Caco-2 (cell line): ENCODE results near the gene KLHL30. TPM values are rescaled to one million over a fixed set of nuclear protein-coding genes. Genes with fewer than 3 reads are reported as not detected.

Source experiments
- BruUV-seq: library from RNA; stranded (reverse); fragments of 400-500 nt; replicated peaks from 2 replicates; lab custom pipeline; 2021; lab: Mats Ljungman, UMichigan
- CTCF ChIA-PET: fragments of 300-600 bp; sonication (Branson Sonifier 250); formaldehyde crosslinking; loops from one replicate; lab custom pipeline; 2022; ENCODE audit warnings: antibody characterized with exemption; lab: Charles Lee
- POLR2A ChIA-PET: fragments of 300-600 bp; sonication (Branson Sonifier 250); formaldehyde crosslinking; loops from one replicate; lab custom pipeline; 2022; ENCODE audit warnings: antibody characterized with exemption; lab: Charles Lee
- DNase-seq, 2 experiments: peaks; one replicate each; pipeline versions ENCODE4 v3.0.0 to v3.0.0-alpha.2; 2020 to 2022
- H3K27me3 ChIP-seq: replicated peaks from 2 replicates; pipeline ENCODE4 v1.6.0; 2011; ENCODE audit warnings: low read length; ENCODE audit not compliant: control insufficient read depth, insufficient read depth
- H3K36me3 ChIP-seq: 2 replicates; pipeline ENCODE4 v1.5.1; 2011; ENCODE audit warnings: low read length; ENCODE audit not compliant: control insufficient read depth, insufficient read depth
- H3K4me1 ChIP-seq: fragments of 250-450 bp; sonication (Bioruptor Pico); 2 replicates; pipeline ENCODE4 v1.5.1; 2020; ENCODE audit warnings: mild to moderate bottlenecking
- H3K4me3 ChIP-seq: 2 replicates; pipeline ENCODE4 v1.5.1; 2011; ENCODE audit warnings: low read depth, mild to moderate bottlenecking, control low read depth, low read length
- H3K9me3 ChIP-seq: fragments of 250-450 bp; sonication (Bioruptor Pico); 2 replicates; pipeline ENCODE4 v1.5.1; 2020; ENCODE audit warnings: mild to moderate bottlenecking, moderate library complexity
- H3K27ac Mint-ChIP-seq: one replicate; pipeline ENCODE4 v1.8.0; 2022; ENCODE audit warnings: mixed read lengths; ENCODE audit not compliant: unreplicated experiment
- H3K27me3 Mint-ChIP-seq: one replicate; pipeline ENCODE4 v1.8.0; 2022; ENCODE audit warnings: mixed read lengths; ENCODE audit not compliant: insufficient read depth, unreplicated experiment
- H3K36me3 Mint-ChIP-seq: one replicate; pipeline ENCODE4 v1.8.0; 2022; ENCODE audit warnings: mild to moderate bottlenecking, mixed read lengths; ENCODE audit not compliant: insufficient read depth, unreplicated experiment
- H3K4me1 Mint-ChIP-seq: one replicate; pipeline ENCODE4 v1.8.0; 2022; ENCODE audit warnings: low read depth, mixed read lengths; ENCODE audit not compliant: unreplicated experiment
- H3K4me3 Mint-ChIP-seq: one replicate; pipeline ENCODE4 v1.8.0; 2022; ENCODE audit warnings: mild to moderate bottlenecking, moderate library complexity, mixed read lengths; ENCODE audit not compliant: unreplicated experiment
- H3K9me3 Mint-ChIP-seq: one replicate; pipeline ENCODE4 v1.8.0; 2022; ENCODE audit warnings: mixed read lengths; ENCODE audit not compliant: unreplicated experiment
- intact Hi-C: fragments of 100-400 bp; cut with micrococcal nuclease; formaldehyde crosslinking; loops from one replicate; pipeline ENCODE4 v1.10.0; 2022; ENCODE audit not compliant: unreplicated experiment
- total RNA-seq: library from RNA; stranded (reverse); gene quantifications from 2 replicates; pipeline ENCODE4 v1.2.3, GENCODE V29; 2022
- TF ChIP-seq, protein P1 (sequence below), 2 experiments: fragments of 200-600 bp in 1 of 2; IDR thresholded peaks; 1 replicate in 1 of 2; 2 replicates in 1 of 2; pipeline versions ENCODE4 v1.5.1 to v1.8.0; 2011 to 2022; ENCODE audit warnings: antibody characterized with exemption in 1 of 2, control low read depth in 1 of 2, inconsistent platforms in 1 of 2, low read depth in 1 of 2, low read length in 1 of 2, mild to moderate bottlenecking in 1 of 2, moderate library complexity in 1 of 2; ENCODE audit not compliant: insufficient read depth in 1 of 2, severe bottlenecking in 1 of 2, unreplicated experiment in 1 of 2

Gene KLHL30
- total RNA-seq, 1 experiment from 2014 or later: 0.36 TPM

DNA sequence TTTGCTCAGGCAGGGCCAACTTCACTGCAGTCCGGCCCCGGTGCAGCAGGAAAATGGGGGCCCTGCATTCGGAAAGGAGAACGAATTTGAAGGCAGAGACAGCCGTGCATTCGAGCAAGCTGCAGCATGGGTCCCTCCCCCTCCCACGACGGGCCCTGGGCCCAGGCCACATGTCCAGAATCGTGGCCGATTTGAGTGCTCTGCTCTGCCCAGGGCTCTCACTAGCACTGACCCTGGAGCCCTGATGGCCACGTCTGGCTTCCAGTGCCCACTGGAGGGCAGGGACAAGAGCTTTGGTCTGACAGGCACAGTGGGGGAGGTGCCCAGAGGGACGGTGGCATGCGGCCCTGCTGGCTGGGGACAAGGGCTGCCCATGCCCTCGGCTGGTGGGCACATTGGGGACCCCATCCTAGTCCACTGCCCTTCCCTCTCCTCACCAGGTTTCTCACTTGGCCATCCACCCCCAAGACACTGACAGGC lies 14.4 kb upstream of the KLHL30 start:
- Histone ChIP-seq H3K4me3 (no peak overlapping the region), H3K27me3 (no peaks in the 10 kb centered on the region), H3K36me3 (no peaks in the 10 kb centered on the region), H3K4me1 (no peaks in the 10 kb centered on the region), H3K9me3 (no peaks in the 10 kb centered on the region)
- H3K27ac Mint-ChIP-seq: no peak overlapping the region
- H3K27me3 Mint-ChIP-seq: no peaks in the 10 kb centered on the region
- POLR2A ChIA-PET: no interaction called here
- no peaks in the 10 kb centered on the region for H3K4me1 Mint-ChIP-seq
- intact Hi-C loops: no loop called here
- no peak for DNase-seq
- no peaks in the 10 kb centered on the region for H3K9me3 Mint-ChIP-seq
- TF ChIP-seq, protein P1, sequence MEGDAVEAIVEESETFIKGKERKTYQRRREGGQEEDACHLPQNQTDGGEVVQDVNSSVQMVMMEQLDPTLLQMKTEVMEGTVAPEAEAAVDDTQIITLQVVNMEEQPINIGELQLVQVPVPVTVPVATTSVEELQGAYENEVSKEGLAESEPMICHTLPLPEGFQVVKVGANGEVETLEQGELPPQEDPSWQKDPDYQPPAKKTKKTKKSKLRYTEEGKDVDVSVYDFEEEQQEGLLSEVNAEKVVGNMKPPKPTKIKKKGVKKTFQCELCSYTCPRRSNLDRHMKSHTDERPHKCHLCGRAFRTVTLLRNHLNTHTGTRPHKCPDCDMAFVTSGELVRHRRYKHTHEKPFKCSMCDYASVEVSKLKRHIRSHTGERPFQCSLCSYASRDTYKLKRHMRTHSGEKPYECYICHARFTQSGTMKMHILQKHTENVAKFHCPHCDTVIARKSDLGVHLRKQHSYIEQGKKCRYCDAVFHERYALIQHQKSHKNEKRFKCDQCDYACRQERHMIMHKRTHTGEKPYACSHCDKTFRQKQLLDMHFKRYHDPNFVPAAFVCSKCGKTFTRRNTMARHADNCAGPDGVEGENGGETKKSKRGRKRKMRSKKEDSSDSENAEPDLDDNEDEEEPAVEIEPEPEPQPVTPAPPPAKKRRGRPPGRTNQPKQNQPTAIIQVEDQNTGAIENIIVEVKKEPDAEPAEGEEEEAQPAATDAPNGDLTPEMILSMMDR (IDR thresholded peaks at IDR 0.05; ENCODE audit: insufficient read depth in 1 of 2, low read depth in 1 of 2, low read length in 1 of 2, severe bottlenecking in 1 of 2, unreplicated experiment in 1 of 2): no peak
- no peaks in the 10 kb centered on the region for H3K36me3 Mint-ChIP-seq
- BruUV-seq: no TSS peak
- CTCF ChIA-PET: no interaction called here
- no peak overlapping the region for H3K4me3 Mint-ChIP-seq

DNA sequence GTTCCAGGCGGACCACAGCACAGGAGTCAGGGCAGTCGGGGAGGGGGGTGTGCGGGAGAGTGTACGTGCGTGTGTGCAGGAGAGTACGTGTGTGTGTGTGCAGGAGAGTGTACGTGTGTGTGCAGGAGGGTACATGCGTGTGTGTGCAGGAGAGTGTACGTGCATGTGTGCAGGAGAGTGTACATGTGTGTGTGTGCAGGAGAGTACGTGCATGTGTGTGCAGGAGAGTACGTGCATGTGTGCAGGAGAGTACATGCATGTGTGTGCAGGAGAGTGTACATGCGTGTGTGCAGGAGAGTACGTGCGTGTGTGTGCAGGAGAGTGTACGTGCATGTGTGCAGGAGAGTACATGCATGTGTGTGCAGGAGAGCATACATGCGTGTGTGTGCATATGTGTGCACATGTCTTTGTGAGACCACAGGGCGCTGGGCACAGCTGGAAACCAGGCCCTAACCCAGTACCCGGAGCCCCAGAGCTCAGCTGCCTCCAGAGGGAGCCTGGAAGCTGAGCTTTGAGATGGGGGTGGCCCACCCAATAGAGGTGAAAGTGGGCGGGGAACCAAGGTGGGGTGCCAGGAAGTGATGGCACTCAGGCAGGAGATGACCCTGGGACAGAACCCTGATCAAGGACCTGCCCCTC lies 13.9 kb upstream of the KLHL30 start:
- POLR2A ChIA-PET: no interaction called here
- no peaks in the 10 kb centered on the region for H3K36me3 ChIP-seq

GRCh38 chr2:238125127-238125885 lies 13.2 kb upstream of the KLHL30 start:
- DNase-seq: no peak
- POLR2A ChIA-PET: no interaction called here
- no TSS peak for BruUV-seq
- H3K27ac Mint-ChIP-seq: no peak overlapping the region
- H3K27me3 Mint-ChIP-seq: no peaks in the 10 kb centered on the region
- TF ChIP-seq, protein P1 (IDR thresholded peaks at IDR 0.05; ENCODE audit: insufficient read depth in 1 of 2, low read depth in 1 of 2, low read length in 1 of 2, severe bottlenecking in 1 of 2, unreplicated experiment in 1 of 2): no peak
- no peaks in the 10 kb centered on the region for H3K9me3 ChIP-seq
- H3K9me3 Mint-ChIP-seq: no peaks in the 10 kb centered on the region
- H3K4me1 Mint-ChIP-seq: no peaks in the 10 kb centered on the region
- intact Hi-C loops: no loop called here
- CTCF ChIA-PET: interaction anchor here (0.6 kb wide), 1 partner anchor 12 kb away, joined by 5 read pairs; no protein-coding TSS in a partner anchor
- no peak overlapping the region for H3K4me3 ChIP-seq
- no peaks in the 10 kb centered on the region for H3K27me3 ChIP-seq
- no peaks in the 10 kb centered on the region for H3K36me3 Mint-ChIP-seq
- no peak overlapping the region for H3K4me3 Mint-ChIP-seq
- no peaks in the 10 kb centered on the region for H3K4me1 ChIP-seq
- no peaks in the 10 kb centered on the region for H3K36me3 ChIP-seq

More for the DNA sequence above, 13.9 kb upstream of the KLHL30 start:
- Histone ChIP-seq H3K9me3 (no peaks in the 10 kb centered on the region), H3K4me1 (no peaks in the 10 kb centered on the region), H3K27me3 (no peaks in the 10 kb centered on the region), H3K4me3 (no peak overlapping the region)
- no peaks in the 10 kb centered on the region for H3K4me1 Mint-ChIP-seq
- intact Hi-C loops: no loop called here
- TF ChIP-seq, protein P1 (IDR thresholded peaks at IDR 0.05; ENCODE audit: insufficient read depth in 1 of 2, low read depth in 1 of 2, low read length in 1 of 2, severe bottlenecking in 1 of 2, unreplicated experiment in 1 of 2): no peak
- H3K27ac Mint-ChIP-seq: no peak overlapping the region
- DNase-seq: no peak
- H3K36me3 Mint-ChIP-seq: no peaks in the 10 kb centered on the region
- no TSS peak for BruUV-seq
- H3K9me3 Mint-ChIP-seq: no peaks in the 10 kb centered on the region
- CTCF ChIA-PET: no interaction called here
- H3K27me3 Mint-ChIP-seq: no peaks in the 10 kb centered on the region
- no peak overlapping the region for H3K4me3 Mint-ChIP-seq
